AG20443 (cell line): ENCODE data around the gene CASP10.
"Not testable (repeated sequence)": the region's sequence is repeated elsewhere in the genome, so short reads cannot be mapped to it uniquely, and the experiment has no call there.

ENCODE experiments used
- DNase-seq: peaks from one replicate; pipeline ENCODE4 v3.0.0; 2012; ENCODE audit warnings: low spot score, mixed read lengths

Gene CASP10

GRCh38 chr2:201182650-201183364 lies at the start of gene CASP10:
CASP10 (plus strand) TSS chr2:201183141; CDS start chr2:201185778, 2,637 bp downstream.
- peak; percentile 69 for DNase-seq

GRCh38 chr2:201135386-201135785 lies 47.6 kb upstream of the CASP10 start:
- DNase-seq, result no peak

GRCh38 chr2:201136889-201137321 lies 46.0 kb upstream of the CASP10 start:
- no peak for DNase-seq

- no peak for DNase-seq
These were observed 45.2 kb upstream of the CASP10 start for GRCh38 chr2:201137505-201138400.

- DNase-seq, result no peak
These were observed 44.5 kb upstream of the CASP10 start for GRCh38 chr2:201138401-201138970.

GRCh38 chr2:201138986-201139781 lies 43.8 kb upstream of the CASP10 start:
- not testable (repeated sequence) for DNase-seq

- DNase-seq, result no peak
These were observed 42.9 kb upstream of the CASP10 start for GRCh38 chr2:201139836-201140604.

GRCh38 chr2:201144101-201145051 lies 38.6 kb upstream of the CASP10 start:
- no peak for DNase-seq

- no peak for DNase-seq
These were observed 34.4 kb upstream of the CASP10 start for GRCh38 chr2:201148434-201148990.

- DNase-seq, result peak; percentile 75
These were observed 33.7 kb upstream of the CASP10 start for GRCh38 chr2:201149064-201149820.

GRCh38 chr2:201149821-201150165 lies 33.1 kb upstream of the CASP10 start:
- not testable (repeated sequence) for DNase-seq

GRCh38 chr2:201150454-201151020 lies 32.4 kb upstream of the CASP10 start:
- no peak for DNase-seq

GRCh38 chr2:201151127-201151981 lies 31.6 kb upstream of the CASP10 start:
- peak; percentile 66 for DNase-seq

GRCh38 chr2:201152517-201152916 lies 30.4 kb upstream of the CASP10 start:
- no peak for DNase-seq

GRCh38 chr2:201152999-201153815 lies 29.7 kb upstream of the CASP10 start:
- DNase-seq, result no peak

GRCh38 chr2:201154615-201155399 lies 28.1 kb upstream of the CASP10 start:
- no peak for DNase-seq
